ENCODE data around the gene DNAJC8. TPM values are rescaled to one million over a fixed set of nuclear protein-coding genes. Genes with fewer than 3 reads are reported as not detected.
A peak's percentile ranks its signal among the peaks of the same experiment; 100 is the strongest.

The DNAJC8 gene
- polyA plus RNA-seq, 1 of the 3 experiments (the other 2 are of a cell fraction), result 50.9 TPM

GRCh38 chr1:28240024-28240423, 7.2 kb upstream of the DNAJC8 start:
- Histone ChIP-seq H3K9me2 (no peaks in the 10 kb centered on the region), H2AFZ (ENCODE audit: low read depth) (no peak overlapping the region), H3K9me3 (no peaks in the 10 kb centered on the region), H3K4me2 (no peak overlapping the region), H3K4me1 (ENCODE audit: control insufficient read depth in 1 of 2, insufficient read depth in 2 of 2, low read depth in 1 of 2, low read length in 1 of 2) (peaks cover 6 to 9% of the 10 kb centered on the region in 2 experiments; a peak in 3 of 4 replicates), H3F3A (replicated peaks; ENCODE audit: insufficient read depth) (peaks cover 22% of the 10 kb centered on the region), H3K27ac (ENCODE audit: low read depth in 2 of 2, low read length in 1 of 2) (no peak overlapping the region), H3K36me3 (replicated peaks in 1 of 2; ENCODE audit: control insufficient read depth in 1 of 2, insufficient read depth in 2 of 2, low read length in 1 of 2) (peaks cover 4 to 9% of the 10 kb centered on the region in 2 experiments), H3K27me3 (ENCODE audit: insufficient read depth) (no peaks in the 10 kb centered on the region), H3K4me3 (ENCODE audit: low read depth in 2 of 2, low read length in 1 of 2) (no peak overlapping the region), H3K79me2 (ENCODE audit: insufficient read depth) (peaks cover 25% of the 10 kb centered on the region), H3K9ac (no peak overlapping the region), H4K20me1 (ENCODE audit: insufficient read depth) (no peaks in the 10 kb centered on the region)
- WGBS (ENCODE audit: low lambda C conversion rate), result 100% methylated on average over 4 of the region's 4 CpGs
- no peak for TF ChIP-seq RXRA (IDR thresholded peaks at IDR 0.05; ENCODE audit: borderline replicate concordance, low read depth)
- no peak for TF ChIP-seq TCF12 (IDR thresholded peaks at IDR 0.05)
- TF ChIP-seq CHD2 (IDR thresholded peaks at IDR 0.05; ENCODE audit: low read length, partially characterized antibody), result no peak
- TF ChIP-seq RAD21 (IDR thresholded peaks at IDR 0.05; ENCODE audit: low read length), result no peak
- no peak for TF ChIP-seq TEAD4 (IDR thresholded peaks at IDR 0.05; ENCODE audit: borderline replicate concordance, insufficient read depth)
- no peak for TF ChIP-seq NFIC (IDR thresholded peaks at IDR 0.05; ENCODE audit: borderline replicate concordance)
- TF ChIP-seq NRF1 (IDR thresholded peaks at IDR 0.05; ENCODE audit: low read depth, low read length), result no peak
- TF ChIP-seq POLR2AphosphoS5 (IDR thresholded peaks at IDR 0.05; ENCODE audit: low read depth, low read length), result no peak
- TF ChIP-seq GABPA (IDR thresholded peaks at IDR 0.05; ENCODE audit: low read depth), result no peak
- no peak for TF ChIP-seq SMC3 (IDR thresholded peaks at IDR 0.05; ENCODE audit: low read depth, low read length)
- no peak for TF ChIP-seq MEF2A (IDR thresholded peaks at IDR 0.05; ENCODE audit: borderline replicate concordance, low read depth)
- no peak for TF ChIP-seq SIN3A (IDR thresholded peaks at IDR 0.05; ENCODE audit: borderline replicate concordance, low read depth, low read length)
- TF ChIP-seq JUND (IDR thresholded peaks at IDR 0.05), result no peak
- no peak for TF ChIP-seq EZH2phosphoT487 (IDR thresholded peaks at IDR 0.05; ENCODE audit: borderline replicate concordance, low read depth)
- ChIA-PET CTCF (no interaction called here), POLR2A (no interaction called here)
- no peak for DNase-seq

GRCh38 chr1:28239004-28239403, 6.2 kb upstream of the DNAJC8 start:
- ChIA-PET CTCF (no interaction called here), POLR2A (interaction anchor here (0.7 kb wide), 1 partner anchor 143 kb away, joined by 3 read pairs; no protein-coding TSS in a partner anchor)
- TF ChIP-seq IRF3 (IDR thresholded peaks at IDR 0.05; ENCODE audit: low read depth, low read length) (no peak), FOSL2 (IDR thresholded peaks at IDR 0.05; ENCODE audit: borderline replicate concordance, low read depth) (no peak), TAF1 (IDR thresholded peaks at IDR 0.05; ENCODE audit: borderline replicate concordance, low read depth, low read length) (no peak), TCF12 (IDR thresholded peaks at IDR 0.05) (no peak), FOXJ3 (CRISPR knock-in tag; IDR thresholded peaks at IDR 0.05) (no peak), MEF2A (IDR thresholded peaks at IDR 0.05; ENCODE audit: borderline replicate concordance, low read depth) (no peak), GATA2 (CRISPR knock-in tag; IDR thresholded peaks at IDR 0.05) (no peak), EZH2phosphoT487 (IDR thresholded peaks at IDR 0.05; ENCODE audit: borderline replicate concordance, low read depth) (no peak), SIN3A (IDR thresholded peaks at IDR 0.05; ENCODE audit: borderline replicate concordance, low read depth, low read length) (no peak), SMC3 (IDR thresholded peaks at IDR 0.05; ENCODE audit: low read depth, low read length) (no peak), RCOR1 (IDR thresholded peaks at IDR 0.05; ENCODE audit: low read length) (no peak)
- Histone ChIP-seq H3K9me3 (no peaks in the 10 kb centered on the region), H3K27ac (ENCODE audit: low read depth in 2 of 2, low read length in 1 of 2) (peak overlapping the region in 1 of 2 experiments; percentile 61; a peak in 2 of 4 replicates), H4K20me1 (ENCODE audit: insufficient read depth) (no peaks in the 10 kb centered on the region), H2AFZ (ENCODE audit: low read depth) (no peak overlapping the region), H3K4me3 (ENCODE audit: low read depth in 2 of 2, low read length in 1 of 2) (no peak overlapping the region), H3K9me2 (no peaks in the 10 kb centered on the region), H3K4me2 (no peak overlapping the region), H3K79me2 (ENCODE audit: insufficient read depth) (peaks cover 25% of the 10 kb centered on the region), H3K4me1 (ENCODE audit: control insufficient read depth in 1 of 2, insufficient read depth in 2 of 2, low read depth in 1 of 2, low read length in 1 of 2) (peaks cover 6 to 9% of the 10 kb centered on the region in 2 experiments; a peak in 3 of 4 replicates), H3K27me3 (ENCODE audit: insufficient read depth) (no peaks in the 10 kb centered on the region), H3K9ac (no peak overlapping the region), H3K36me3 (replicated peaks in 1 of 2; ENCODE audit: control insufficient read depth in 1 of 2, insufficient read depth in 2 of 2, low read length in 1 of 2) (peaks cover 4 to 9% of the 10 kb centered on the region in 2 experiments), H3F3A (replicated peaks; ENCODE audit: insufficient read depth) (peaks cover 22% of the 10 kb centered on the region)
- no peak for DNase-seq
- WGBS (ENCODE audit: low lambda C conversion rate), result 89% methylated on average over 2 of the region's 2 CpGs
